Neural progenitor cell (in vitro differentiated cells): ENCODE data around the gene LTBP2.

Experiments used
- EZH2 ChIP-seq: fragments of 200-600 bp; sonication (generic); IDR thresholded peaks from 2 replicates; pipeline ENCODE4 v1.6.1; 2017; ENCODE audit warnings: antibody characterized with exemption, mild to moderate bottlenecking, moderate library complexity
- TF ChIP-seq, protein P1 (sequence below): fragments of 200-600 bp; sonication (generic); IDR thresholded peaks from 2 replicates; pipeline ENCODE4 v1.5.1; 2017; ENCODE audit warnings: antibody characterized with exemption, mild to moderate bottlenecking

DNA sequence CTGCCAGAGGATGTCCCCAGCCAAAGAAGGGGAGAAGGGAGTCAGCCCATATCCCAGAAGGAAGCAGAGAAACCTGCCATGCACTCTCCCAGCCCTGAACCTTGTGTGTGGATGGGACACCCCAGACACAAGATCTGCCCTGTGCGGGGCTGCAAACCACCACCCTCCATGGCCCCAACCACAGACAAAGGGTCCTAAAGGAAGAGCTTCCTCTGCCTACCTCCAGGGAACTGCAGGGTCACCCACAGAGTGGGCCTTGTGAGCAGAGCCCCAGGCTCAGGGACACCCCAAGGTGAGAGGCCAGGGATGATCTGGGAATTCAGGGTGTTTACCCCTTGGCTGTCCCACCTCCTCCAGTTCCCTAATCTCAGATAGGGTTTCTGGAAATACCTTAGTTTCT lies 62.0 kb downstream of the LTBP2 start:
- TF ChIP-seq EZH2 = no peak
- TF ChIP-seq, protein P1, sequence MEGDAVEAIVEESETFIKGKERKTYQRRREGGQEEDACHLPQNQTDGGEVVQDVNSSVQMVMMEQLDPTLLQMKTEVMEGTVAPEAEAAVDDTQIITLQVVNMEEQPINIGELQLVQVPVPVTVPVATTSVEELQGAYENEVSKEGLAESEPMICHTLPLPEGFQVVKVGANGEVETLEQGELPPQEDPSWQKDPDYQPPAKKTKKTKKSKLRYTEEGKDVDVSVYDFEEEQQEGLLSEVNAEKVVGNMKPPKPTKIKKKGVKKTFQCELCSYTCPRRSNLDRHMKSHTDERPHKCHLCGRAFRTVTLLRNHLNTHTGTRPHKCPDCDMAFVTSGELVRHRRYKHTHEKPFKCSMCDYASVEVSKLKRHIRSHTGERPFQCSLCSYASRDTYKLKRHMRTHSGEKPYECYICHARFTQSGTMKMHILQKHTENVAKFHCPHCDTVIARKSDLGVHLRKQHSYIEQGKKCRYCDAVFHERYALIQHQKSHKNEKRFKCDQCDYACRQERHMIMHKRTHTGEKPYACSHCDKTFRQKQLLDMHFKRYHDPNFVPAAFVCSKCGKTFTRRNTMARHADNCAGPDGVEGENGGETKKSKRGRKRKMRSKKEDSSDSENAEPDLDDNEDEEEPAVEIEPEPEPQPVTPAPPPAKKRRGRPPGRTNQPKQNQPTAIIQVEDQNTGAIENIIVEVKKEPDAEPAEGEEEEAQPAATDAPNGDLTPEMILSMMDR = no peak
